Activated naive CD8-positive, alpha-beta T cell treated with anti-CD3 and anti-CD28 coated beads, Interleukin-2, amount 10 ng/mL, durations not matched to agents 7 days and 5 days (primary cell): ENCODE data around the gene ANXA8. TPM values are rescaled to one million over a fixed set of nuclear protein-coding genes. Genes with fewer than 3 reads are reported as not detected.
"Not testable (repeated sequence)": the region's sequence is repeated elsewhere in the genome, so short reads cannot be mapped to it uniquely, and the experiment has no call there.

Experiments used
- ATAC-seq: fragments of 150-1000 bp; cut with Tn5 transposase; one replicate; pipeline ENCODE4 v1.10.0; 2021; ENCODE audit warnings: low read depth, moderate library complexity
- POLR2A ChIA-PET: fragments of 350-600 bp; sonication (Branson Sonifier 250); formaldehyde crosslinking; loops from one replicate; lab custom pipeline; 2021; ENCODE audit warnings: antibody characterized with exemption; lab: Charles Lee
- DNase-seq: peaks from one replicate; pipeline ENCODE4 v3.0.0; 2021
- H3K27ac Mint-ChIP-seq: one replicate; pipeline ENCODE4 v1.8.0; 2022; ENCODE audit warnings: mild to moderate bottlenecking, mixed read lengths
- H3K27me3 Mint-ChIP-seq: one replicate; pipeline ENCODE4 v1.8.0; 2022; ENCODE audit warnings: mild to moderate bottlenecking, moderate library complexity, mixed read lengths
- H3K36me3 Mint-ChIP-seq: one replicate; pipeline ENCODE4 v1.8.0; 2021; ENCODE audit warnings: mild to moderate bottlenecking, mixed read lengths
- H3K4me1 Mint-ChIP-seq: one replicate; pipeline ENCODE4 v1.8.0; 2021; ENCODE audit warnings: mixed read lengths
- H3K4me3 Mint-ChIP-seq: one replicate; pipeline ENCODE4 v1.8.0; 2022; ENCODE audit warnings: mild to moderate bottlenecking, moderate library complexity, mixed read lengths
- H3K9me3 Mint-ChIP-seq: one replicate; pipeline ENCODE4 v1.8.0; 2021; ENCODE audit warnings: mixed read lengths
- total RNA-seq, 2 experiments: library from RNA; stranded (reverse); gene quantifications; one replicate each; pipeline ENCODE4 v1.2.3, GENCODE V29; 2021

ANXA8 gene
- total RNA-seq, result under 1 TPM in 1 of 2 experiments, not detected in 1; 0.19 TPM

DNA sequence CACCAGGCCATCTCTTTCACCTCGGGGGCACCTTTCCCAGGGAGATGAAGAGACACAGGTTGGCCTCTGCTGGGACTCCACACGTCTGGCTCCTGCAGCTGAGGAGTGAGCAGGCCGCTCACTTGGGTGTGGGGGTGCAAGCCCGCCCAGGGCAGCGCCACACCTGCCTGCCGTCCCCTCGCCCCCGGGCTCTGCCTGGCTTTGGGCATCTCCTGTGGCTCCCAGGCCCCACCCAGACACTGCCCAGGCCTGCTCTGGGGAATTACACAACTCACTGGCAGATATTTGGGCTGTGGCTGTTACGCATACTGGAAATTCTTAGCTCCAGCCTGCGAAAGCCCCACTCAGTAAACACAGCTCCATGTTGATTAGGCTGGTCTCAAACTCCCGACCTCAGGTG lies at the start of gene ANXA8:
ANXA8 (minus strand) TSS at position 193 of the 400 bp plus-strand sequence; CDS start at position 11, 182 bp downstream.
- H3K4me3 Mint-ChIP-seq, DNase-seq, H3K9me3 Mint-ChIP-seq, POLR2A ChIA-PET, H3K36me3 Mint-ChIP-seq, H3K27me3 Mint-ChIP-seq, ATAC-seq, H3K27ac Mint-ChIP-seq, H3K4me1 Mint-ChIP-seq: not testable (repeated sequence)

- DNase-seq, H3K27ac Mint-ChIP-seq, H3K4me3 Mint-ChIP-seq, H3K36me3 Mint-ChIP-seq, H3K9me3 Mint-ChIP-seq, POLR2A ChIA-PET, H3K4me1 Mint-ChIP-seq, H3K27me3 Mint-ChIP-seq, ATAC-seq: not testable (repeated sequence)
Measured at GRCh38 chr10:47523475-47523874, 39.6 kb upstream of the ANXA8 start, which contains the start of gene AGAP9. Gene AGAP9 (minus strand): TSS chr10:47523638. CDS start chr10:47523526, 112 bp downstream.

- POLR2A ChIA-PET, H3K4me1 Mint-ChIP-seq, H3K9me3 Mint-ChIP-seq: not testable (repeated sequence)
Measured at GRCh38 chr10:47502313-47502712, 18.4 kb upstream of the ANXA8 start.

GRCh38 chr10:47494226-47494625 lies 10.3 kb upstream of the ANXA8 start:
- H3K36me3 Mint-ChIP-seq, POLR2A ChIA-PET, H3K9me3 Mint-ChIP-seq, H3K4me3 Mint-ChIP-seq, ATAC-seq, H3K4me1 Mint-ChIP-seq, DNase-seq, H3K27me3 Mint-ChIP-seq, H3K27ac Mint-ChIP-seq: not testable (repeated sequence)

More at GRCh38 chr10:47502313-47502712, 18.4 kb upstream of the ANXA8 start:
- DNase-seq, H3K36me3 Mint-ChIP-seq, H3K4me3 Mint-ChIP-seq, H3K27ac Mint-ChIP-seq, H3K27me3 Mint-ChIP-seq, ATAC-seq: not testable (repeated sequence)

- ATAC-seq, H3K9me3 Mint-ChIP-seq, H3K27ac Mint-ChIP-seq, DNase-seq, H3K4me1 Mint-ChIP-seq, POLR2A ChIA-PET, H3K36me3 Mint-ChIP-seq, H3K4me3 Mint-ChIP-seq, H3K27me3 Mint-ChIP-seq: not testable (repeated sequence)
Measured at GRCh38 chr10:47491600-47491999, 7.7 kb upstream of the ANXA8 start, which contains the start of gene FAM25G. Gene FAM25G (minus strand): TSS chr10:47491700. CDS start chr10:47491674, 26 bp downstream.

DNA sequence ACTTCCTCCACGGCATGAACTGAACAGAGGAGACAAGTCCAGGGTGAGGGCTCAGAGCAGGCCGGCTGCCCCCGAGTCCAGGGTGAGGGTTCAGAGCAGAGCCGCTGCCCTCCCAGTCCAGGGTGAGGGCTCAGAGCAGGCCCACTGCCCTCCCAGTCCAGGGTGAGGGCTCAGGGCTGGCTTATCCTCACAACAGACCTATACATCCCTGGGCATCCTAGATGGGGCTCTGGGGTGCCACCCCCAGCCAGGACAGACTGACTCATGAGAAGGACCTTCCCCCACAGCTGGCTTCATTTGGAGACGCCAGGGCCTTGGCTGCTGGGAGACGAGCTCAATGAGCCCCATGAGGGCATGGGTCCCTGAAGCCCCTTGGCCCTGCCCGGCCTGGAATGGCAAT lies 5.7 kb upstream of the ANXA8 start:
- H3K36me3 Mint-ChIP-seq, POLR2A ChIA-PET, DNase-seq, H3K27ac Mint-ChIP-seq, H3K27me3 Mint-ChIP-seq, H3K4me1 Mint-ChIP-seq, H3K9me3 Mint-ChIP-seq, H3K4me3 Mint-ChIP-seq, ATAC-seq: not testable (repeated sequence)

- H3K9me3 Mint-ChIP-seq, ATAC-seq, H3K4me1 Mint-ChIP-seq, H3K4me3 Mint-ChIP-seq, POLR2A ChIA-PET, H3K27ac Mint-ChIP-seq, H3K36me3 Mint-ChIP-seq, DNase-seq, H3K27me3 Mint-ChIP-seq: not testable (repeated sequence)
Measured at GRCh38 chr10:47485943-47486342, 2.0 kb upstream of the ANXA8 start.

DNA sequence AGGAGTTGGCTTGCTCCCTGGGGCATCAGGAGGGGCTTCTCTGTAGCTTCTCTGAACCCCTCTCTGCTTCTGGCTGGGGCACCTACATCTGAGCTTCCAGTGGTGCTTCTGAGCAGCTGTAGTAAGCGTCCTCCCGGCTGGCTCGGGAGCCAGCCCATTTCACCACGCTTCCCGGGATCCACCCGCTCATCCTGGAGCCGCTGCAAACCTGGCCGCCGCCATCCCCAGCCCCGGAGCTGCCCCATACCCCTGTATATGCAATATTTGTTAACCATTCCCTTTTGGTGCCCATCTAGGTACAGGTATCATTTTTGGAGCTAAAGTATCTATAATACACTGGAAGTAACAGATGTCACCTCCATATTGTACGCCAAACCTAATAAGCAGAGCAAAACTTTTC lies 871 bp upstream of the ANXA8 start:
- DNase-seq, H3K9me3 Mint-ChIP-seq, H3K4me1 Mint-ChIP-seq, H3K4me3 Mint-ChIP-seq, ATAC-seq, POLR2A ChIA-PET, H3K27me3 Mint-ChIP-seq, H3K36me3 Mint-ChIP-seq, H3K27ac Mint-ChIP-seq: not testable (repeated sequence)

GRCh38 chr10:47482367-47482766 lies 1.5 kb downstream of the ANXA8 start:
- POLR2A ChIA-PET, H3K4me1 Mint-ChIP-seq: not testable (repeated sequence)

GRCh38 chr10:47481768-47482181 lies 2.1 kb downstream of the ANXA8 start:
- H3K36me3 Mint-ChIP-seq, result not testable (repeated sequence)

More at GRCh38 chr10:47482367-47482766, 1.5 kb downstream of the ANXA8 start:
- DNase-seq, H3K4me3 Mint-ChIP-seq, H3K36me3 Mint-ChIP-seq, H3K27ac Mint-ChIP-seq, ATAC-seq, H3K9me3 Mint-ChIP-seq, H3K27me3 Mint-ChIP-seq: not testable (repeated sequence)

DNA sequence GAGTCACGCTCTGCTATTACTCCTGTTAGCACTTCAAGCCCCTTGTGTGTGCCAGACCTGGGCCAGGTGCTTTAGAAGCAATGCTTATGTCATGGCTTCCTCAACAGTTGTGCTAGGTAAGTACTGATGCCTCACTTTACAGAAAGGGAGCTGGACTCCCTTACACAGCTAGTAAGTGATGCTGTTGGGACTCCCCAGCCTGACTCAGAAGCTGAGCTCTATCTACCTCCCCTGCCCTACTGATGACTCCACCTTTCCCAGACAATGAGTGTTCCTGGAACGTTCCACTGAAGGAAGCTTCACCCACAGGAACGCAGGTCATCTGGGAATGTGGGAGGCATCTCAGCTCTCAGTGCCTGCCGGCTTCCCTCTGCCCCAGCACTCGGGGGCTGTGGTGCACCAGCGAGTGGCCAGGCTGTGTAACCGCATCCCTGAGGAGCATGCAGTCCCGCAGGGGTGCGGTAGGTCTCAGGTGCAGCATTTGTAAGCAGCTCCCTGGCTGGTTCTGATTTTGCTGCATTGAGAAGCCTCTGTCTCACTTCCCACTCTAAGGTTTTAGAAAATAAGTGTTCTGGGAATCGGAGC lies 2.6 kb downstream of the ANXA8 start:
- ATAC-seq, H3K4me3 Mint-ChIP-seq, H3K4me1 Mint-ChIP-seq, H3K27me3 Mint-ChIP-seq, POLR2A ChIA-PET, H3K9me3 Mint-ChIP-seq, H3K27ac Mint-ChIP-seq, DNase-seq, H3K36me3 Mint-ChIP-seq: not testable (repeated sequence)

More at GRCh38 chr10:47481768-47482181, 2.1 kb downstream of the ANXA8 start:
- DNase-seq, H3K27me3 Mint-ChIP-seq, POLR2A ChIA-PET, H3K9me3 Mint-ChIP-seq, ATAC-seq, H3K27ac Mint-ChIP-seq, H3K4me3 Mint-ChIP-seq, H3K4me1 Mint-ChIP-seq: not testable (repeated sequence)

DNA sequence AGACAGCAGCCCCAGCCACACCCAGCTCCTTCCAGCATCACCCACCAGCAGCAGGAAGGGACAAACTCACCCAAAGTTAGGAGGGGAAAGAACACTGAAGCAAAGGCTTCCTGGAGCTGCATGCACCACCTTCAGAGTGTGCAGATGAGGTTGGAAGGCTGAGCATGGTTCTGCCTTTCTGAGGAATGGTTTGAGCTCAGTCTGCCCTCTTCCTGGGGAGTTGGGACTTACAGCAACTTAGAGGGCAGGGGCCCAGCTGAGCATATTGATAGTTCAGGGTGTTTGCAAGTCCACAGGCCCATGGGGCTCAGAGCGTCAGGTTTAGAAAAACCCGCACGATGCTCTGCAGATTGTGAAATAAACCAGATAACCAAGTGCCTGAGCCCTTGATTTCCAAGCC lies 3.8 kb downstream of the ANXA8 start:
- H3K4me3 Mint-ChIP-seq, POLR2A ChIA-PET, ATAC-seq, H3K36me3 Mint-ChIP-seq, H3K27me3 Mint-ChIP-seq, H3K4me1 Mint-ChIP-seq, DNase-seq, H3K9me3 Mint-ChIP-seq, H3K27ac Mint-ChIP-seq: not testable (repeated sequence)

DNA sequence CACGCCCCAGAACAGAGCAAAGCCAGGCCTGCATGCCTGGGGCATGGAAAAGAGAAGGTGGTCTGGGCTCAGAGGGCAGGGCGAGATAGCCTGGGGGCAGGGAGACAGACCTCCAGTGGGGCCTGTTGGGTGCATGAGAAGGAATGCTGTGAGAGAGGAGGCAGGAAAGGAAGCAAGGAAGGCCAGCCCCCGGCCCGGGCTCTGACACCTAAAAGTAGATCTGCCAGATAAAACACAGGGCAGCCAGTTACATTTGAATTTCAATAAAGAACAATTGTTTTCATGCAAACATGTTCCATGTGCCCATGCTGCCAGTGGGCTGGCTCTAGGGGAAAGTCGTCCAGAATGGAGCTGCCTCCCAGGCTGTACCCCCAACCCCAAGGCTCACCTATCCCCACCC lies 5.8 kb downstream of the ANXA8 start:
- H3K27ac Mint-ChIP-seq, POLR2A ChIA-PET, H3K4me1 Mint-ChIP-seq, ATAC-seq, H3K4me3 Mint-ChIP-seq, H3K36me3 Mint-ChIP-seq, H3K27me3 Mint-ChIP-seq, DNase-seq, H3K9me3 Mint-ChIP-seq: not testable (repeated sequence)

DNA sequence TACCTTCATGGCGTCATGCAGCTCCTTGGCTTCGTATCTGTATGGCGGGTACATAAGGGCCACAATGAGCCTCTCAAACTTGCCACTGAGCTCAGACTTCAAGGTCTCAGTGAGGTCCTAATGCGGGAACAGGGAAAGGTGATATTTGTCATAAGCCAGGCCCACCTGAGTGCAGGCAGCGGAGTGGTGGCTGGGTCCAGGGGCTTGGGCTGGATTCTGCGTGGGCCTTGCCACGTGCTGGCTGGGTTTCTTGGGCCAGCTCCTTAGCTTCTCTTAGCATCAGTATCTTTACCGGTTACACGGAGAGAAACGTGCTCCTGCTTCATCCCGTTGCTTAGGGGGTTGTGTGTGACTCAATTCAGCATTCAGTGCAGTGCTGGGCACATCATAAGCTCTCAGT lies 6.8 kb downstream of the ANXA8 start:
- not testable (repeated sequence) for H3K27me3 Mint-ChIP-seq, H3K4me1 Mint-ChIP-seq, H3K9me3 Mint-ChIP-seq

More for the DNA sequence above, 6.8 kb downstream of the ANXA8 start:
- H3K36me3 Mint-ChIP-seq, DNase-seq, H3K4me3 Mint-ChIP-seq, ATAC-seq, POLR2A ChIA-PET, H3K27ac Mint-ChIP-seq: not testable (repeated sequence)
